Activated CD4-positive, alpha-beta T cell treated with anti-CD3 and anti-CD28 coated beads, Interleukin-2, Interleukin-6, amounts not matched to agents 100 ng/mL and 50 ng/mL, durations not matched to agents 16 hours and 8 hours (primary cell): ENCODE measurements around the gene HENMT1.
A peak's percentile ranks its signal among the peaks of the same experiment; 100 is the strongest.

Source experiments
- DNase-seq: peaks from one replicate; pipeline ENCODE4 v3.0.0-alpha.2; 2020

Gene HENMT1

GRCh38 chr1:108624069-108624468, 36.8 kb downstream of the HENMT1 start:
- DNase-seq, result no peak

GRCh38 chr1:108617724-108618056, 43.2 kb downstream of the HENMT1 start:
- no peak for DNase-seq

- peak; percentile 3 for DNase-seq
Measured at GRCh38 chr1:108617008-108617723, 43.7 kb downstream of the HENMT1 start.

GRCh38 chr1:108615544-108615943, 45.3 kb downstream of the HENMT1 start:
- DNase-seq, result no peak

- DNase-seq, result no peak
Measured at GRCh38 chr1:108612496-108612895, 48.4 kb downstream of the HENMT1 start.

GRCh38 chr1:108611984-108612383, 48.9 kb downstream of the HENMT1 start:
- no peak for DNase-seq

GRCh38 chr1:108610073-108610472, 50.8 kb downstream of the HENMT1 start:
- no peak for DNase-seq

- no peak for DNase-seq
Measured at GRCh38 chr1:108609483-108610049, 51.3 kb downstream of the HENMT1 start.

- no peak for DNase-seq
Measured at GRCh38 chr1:108606478-108606877, 54.4 kb downstream of the HENMT1 start.

GRCh38 chr1:108605633-108606032, 55.3 kb downstream of the HENMT1 start:
- no peak for DNase-seq

- DNase-seq, result no peak
Measured at GRCh38 chr1:108601708-108602410, 59.0 kb downstream of the HENMT1 start.

- no peak for DNase-seq
Measured at GRCh38 chr1:108600504-108600903, 60.4 kb downstream of the HENMT1 start.

- no peak for DNase-seq
Measured at GRCh38 chr1:108598340-108598739, 62.6 kb downstream of the HENMT1 start.
